ENCODE data around the gene DNAJC13.

The DNAJC13 gene

GRCh38 chr3:132486099-132486498 is 68.8 kb downstream of the DNAJC13 start:
- no peaks in the 10 kb centered on the region for H3K79me1 ChIP-seq (ENCODE audit: low read depth, low read length)
- H3K23ac ChIP-seq (ENCODE audit: low read depth, low read length, poor library complexity) = no peak overlapping the region
- no peak overlapping the region for H2BK5ac ChIP-seq (ENCODE audit: low read length)
- H3K27me3 ChIP-seq (ENCODE audit: control insufficient read depth in 3 of 3, insufficient read depth in 3 of 3, low read depth in 1 of 3, low read length in 3 of 3) = no peaks in the 10 kb centered on the region
- H3K4me1 ChIP-seq (ENCODE audit: control insufficient read depth in 2 of 2, insufficient read depth in 1 of 2, low read depth in 1 of 2, low read length in 2 of 2) = no peaks in the 10 kb centered on the region
- no peak overlapping the region for H4K91ac ChIP-seq (ENCODE audit: low read depth, low read length, poor library complexity)
- H2BK15ac ChIP-seq (ENCODE audit: low read length) = no peak overlapping the region
- no peak overlapping the region for H3K4me3 ChIP-seq (ENCODE audit: low read length in 2 of 2)
- H2BK120ac ChIP-seq (ENCODE audit: low read depth, low read length) = no peak overlapping the region
- H3K4me2 ChIP-seq (ENCODE audit: insufficient read depth, low read length, poor library complexity, severe bottlenecking) = no peak overlapping the region
- WGBS, 2 donors (ENCODE audit: extremely low coverage in 2 of 2, insufficient read length in 2 of 2, insufficient replicate concordance in 1 of 2) = no CpG with 5 or more reads among the region's 3 CpGs
- H2AK5ac ChIP-seq (ENCODE audit: low read depth, low read length) = no peak overlapping the region
- H3K4ac ChIP-seq (ENCODE audit: low read length) = no peak overlapping the region
- no peak overlapping the region for H3K27ac ChIP-seq (replicated peaks; ENCODE audit: low read length)
- H3K36me3 ChIP-seq (replicated peaks in 1 of 2; ENCODE audit: control insufficient read depth in 2 of 2, insufficient read depth in 2 of 2, low read length in 2 of 2) = peaks cover 12 to 97% of the 10 kb centered on the region in 2 donors
- no peak for DNase-seq (ENCODE audit: low spot score)
- H4K8ac ChIP-seq (ENCODE audit: low read depth, low read length) = no peak overlapping the region
- H3K9ac ChIP-seq (ENCODE audit: low read depth, low read length, poor library complexity) = no peak overlapping the region
- H3K14ac ChIP-seq (ENCODE audit: low read length) = no peak overlapping the region
- no peaks in the 10 kb centered on the region for H3K9me3 ChIP-seq (replicated peaks in 1 of 2; ENCODE audit: control insufficient read depth in 2 of 2, insufficient read depth in 1 of 2, low read depth in 1 of 2, low read length in 2 of 2)
- H2BK12ac ChIP-seq (ENCODE audit: low read length) = no peak overlapping the region
- H2AFZ ChIP-seq (ENCODE audit: low read length) = no peak overlapping the region
- no peak overlapping the region for H3K18ac ChIP-seq (ENCODE audit: low read length)

GRCh38 chr3:132488151-132488550 is 70.8 kb downstream of the DNAJC13 start:
- H4K91ac ChIP-seq (ENCODE audit: low read depth, low read length, poor library complexity) = no peak overlapping the region
- no peak overlapping the region for H2BK5ac ChIP-seq (ENCODE audit: low read length)
- no peak overlapping the region for H3K14ac ChIP-seq (ENCODE audit: low read length)
- no peak overlapping the region for H3K18ac ChIP-seq (ENCODE audit: low read length)
- DNase-seq (ENCODE audit: low spot score) = no peak
- no peaks in the 10 kb centered on the region for H3K79me1 ChIP-seq (ENCODE audit: low read depth, low read length)
- H3K36me3 ChIP-seq (replicated peaks in 1 of 2; ENCODE audit: control insufficient read depth in 2 of 2, insufficient read depth in 2 of 2, low read length in 2 of 2) = peaks cover 8 to 97% of the 10 kb centered on the region in 2 donors
- H3K9me3 ChIP-seq (replicated peaks in 1 of 2; ENCODE audit: control insufficient read depth in 2 of 2, insufficient read depth in 1 of 2, low read depth in 1 of 2, low read length in 2 of 2) = no peaks in the 10 kb centered on the region
- WGBS, 2 donors (ENCODE audit: extremely low coverage in 2 of 2, insufficient read length in 2 of 2, insufficient replicate concordance in 1 of 2) = no CpG with 5 or more reads among the region's 2 CpGs
- H3K9ac ChIP-seq (ENCODE audit: low read depth, low read length, poor library complexity) = no peak overlapping the region
- H2AK5ac ChIP-seq (ENCODE audit: low read depth, low read length) = no peak overlapping the region
- H2BK120ac ChIP-seq (ENCODE audit: low read depth, low read length) = no peak overlapping the region
- H3K4me3 ChIP-seq (ENCODE audit: low read length in 2 of 2) = no peak overlapping the region
- no peak overlapping the region for H2BK12ac ChIP-seq (ENCODE audit: low read length)
- no peak overlapping the region for H2AFZ ChIP-seq (ENCODE audit: low read length)
- no peak overlapping the region for H3K4ac ChIP-seq (ENCODE audit: low read length)
- H4K8ac ChIP-seq (ENCODE audit: low read depth, low read length) = no peak overlapping the region
- no peak overlapping the region for H3K4me2 ChIP-seq (ENCODE audit: insufficient read depth, low read length, poor library complexity, severe bottlenecking)
- no peaks in the 10 kb centered on the region for H3K27me3 ChIP-seq (ENCODE audit: control insufficient read depth in 3 of 3, insufficient read depth in 3 of 3, low read depth in 1 of 3, low read length in 3 of 3)
- H3K27ac ChIP-seq (replicated peaks; ENCODE audit: low read length) = no peak overlapping the region
- no peak overlapping the region for H2BK15ac ChIP-seq (ENCODE audit: low read length)
- no peak overlapping the region for H3K23ac ChIP-seq (ENCODE audit: low read depth, low read length, poor library complexity)
- H3K4me1 ChIP-seq (ENCODE audit: control insufficient read depth in 2 of 2, insufficient read depth in 1 of 2, low read depth in 1 of 2, low read length in 2 of 2) = no peaks in the 10 kb centered on the region

GRCh38 chr3:132499071-132499470 is 81.8 kb downstream of the DNAJC13 start:
- no peak overlapping the region for H2BK15ac ChIP-seq (ENCODE audit: low read length)
- no peak overlapping the region for H3K4me2 ChIP-seq (ENCODE audit: insufficient read depth, low read length, poor library complexity, severe bottlenecking)
- no peaks in the 10 kb centered on the region for H3K4me1 ChIP-seq (ENCODE audit: control insufficient read depth in 2 of 2, insufficient read depth in 1 of 2, low read depth in 1 of 2, low read length in 2 of 2)
- H2AK5ac ChIP-seq (ENCODE audit: low read depth, low read length) = no peak overlapping the region
- no peak overlapping the region for H3K23ac ChIP-seq (ENCODE audit: low read depth, low read length, poor library complexity)
- no peak overlapping the region for H2AFZ ChIP-seq (ENCODE audit: low read length)
- no peak overlapping the region for H3K14ac ChIP-seq (ENCODE audit: low read length)
- H3K4ac ChIP-seq (ENCODE audit: low read length) = no peak overlapping the region
- H3K27ac ChIP-seq (replicated peaks; ENCODE audit: low read length) = no peak overlapping the region
- H3K9ac ChIP-seq (ENCODE audit: low read depth, low read length, poor library complexity) = no peak overlapping the region
- no peak for DNase-seq (ENCODE audit: low spot score)
- no peak overlapping the region for H2BK120ac ChIP-seq (ENCODE audit: low read depth, low read length)
- no peak overlapping the region for H4K8ac ChIP-seq (ENCODE audit: low read depth, low read length)
- H4K91ac ChIP-seq (ENCODE audit: low read depth, low read length, poor library complexity) = no peak overlapping the region
- peaks cover 0 to 2% of the 10 kb centered on the region in 2 donors for H3K9me3 ChIP-seq (replicated peaks in 1 of 2; ENCODE audit: control insufficient read depth in 2 of 2, insufficient read depth in 1 of 2, low read depth in 1 of 2, low read length in 2 of 2)
- H3K27me3 ChIP-seq (ENCODE audit: control insufficient read depth in 3 of 3, insufficient read depth in 3 of 3, low read depth in 1 of 3, low read length in 3 of 3) = no peaks in the 10 kb centered on the region
- H3K18ac ChIP-seq (ENCODE audit: low read length) = no peak overlapping the region
- no peak overlapping the region for H3K4me3 ChIP-seq (ENCODE audit: low read length in 2 of 2)
- no peaks in the 10 kb centered on the region for H3K79me1 ChIP-seq (ENCODE audit: low read depth, low read length)
- peaks cover 17 to 99% of the 10 kb centered on the region in 2 donors for H3K36me3 ChIP-seq (replicated peaks in 1 of 2; ENCODE audit: control insufficient read depth in 2 of 2, insufficient read depth in 2 of 2, low read length in 2 of 2)
- no peak overlapping the region for H2BK5ac ChIP-seq (ENCODE audit: low read length)
- WGBS, 2 donors (ENCODE audit: extremely low coverage in 2 of 2, insufficient read length in 2 of 2, insufficient replicate concordance in 1 of 2) = no CpG with 5 or more reads among the region's 3 CpGs
- no peak overlapping the region for H2BK12ac ChIP-seq (ENCODE audit: low read length)

DNA sequence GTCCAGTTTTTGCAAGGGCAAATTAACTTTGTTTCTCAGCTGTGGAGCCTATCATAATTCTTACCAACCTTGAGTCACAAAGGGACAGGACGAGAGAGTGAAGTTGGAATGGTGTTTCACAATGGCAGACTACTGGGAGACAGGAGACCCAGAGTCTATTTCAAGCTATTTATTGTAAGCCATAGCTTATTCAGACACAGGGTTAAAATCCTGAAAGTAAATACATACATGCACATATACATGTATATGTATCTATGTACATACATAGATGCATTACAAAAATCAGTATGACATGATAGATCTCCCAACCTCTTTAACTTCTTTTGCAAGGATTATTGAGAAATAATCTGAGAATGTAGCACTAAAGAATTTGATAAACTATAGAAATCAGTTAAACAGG is 86.3 kb downstream of the DNAJC13 start:
- no peak for DNase-seq (ENCODE audit: low spot score)
- Histone ChIP-seq H2AFZ (ENCODE audit: low read length) (no peak overlapping the region), H2BK120ac (ENCODE audit: low read depth, low read length) (no peak overlapping the region), H3K4me3 (ENCODE audit: low read length in 2 of 2) (no peak overlapping the region), H2BK5ac (ENCODE audit: low read length) (no peak overlapping the region), H3K4ac (ENCODE audit: low read length) (no peak overlapping the region), H3K14ac (ENCODE audit: low read length) (no peak overlapping the region), H2AK5ac (ENCODE audit: low read depth, low read length) (no peak overlapping the region), H3K4me2 (ENCODE audit: insufficient read depth, low read length, poor library complexity, severe bottlenecking) (no peak overlapping the region), H3K18ac (ENCODE audit: low read length) (no peak overlapping the region), H3K4me1 (ENCODE audit: control insufficient read depth in 2 of 2, insufficient read depth in 1 of 2, low read depth in 1 of 2, low read length in 2 of 2) (no peaks in the 10 kb centered on the region), H2BK15ac (ENCODE audit: low read length) (no peak overlapping the region), H4K8ac (ENCODE audit: low read depth, low read length) (no peak overlapping the region), H3K27me3 (ENCODE audit: control insufficient read depth in 3 of 3, insufficient read depth in 3 of 3, low read depth in 1 of 3, low read length in 3 of 3) (no peaks in the 10 kb centered on the region), H3K27ac (replicated peaks; ENCODE audit: low read length) (no peak overlapping the region), H2BK12ac (ENCODE audit: low read length) (no peak overlapping the region), H3K79me1 (ENCODE audit: low read depth, low read length) (no peaks in the 10 kb centered on the region), H3K9me3 (replicated peaks in 1 of 2; ENCODE audit: control insufficient read depth in 2 of 2, insufficient read depth in 1 of 2, low read depth in 1 of 2, low read length in 2 of 2) (no peaks in the 10 kb centered on the region), H3K9ac (ENCODE audit: low read depth, low read length, poor library complexity) (no peak overlapping the region), H4K91ac (ENCODE audit: low read depth, low read length, poor library complexity) (no peak overlapping the region), H3K36me3 (replicated peaks in 1 of 2; ENCODE audit: control insufficient read depth in 2 of 2, insufficient read depth in 2 of 2, low read length in 2 of 2) (peaks cover 18 to 98% of the 10 kb centered on the region in 2 donors), H3K23ac (ENCODE audit: low read depth, low read length, poor library complexity) (no peak overlapping the region)
- no CpG with 5 or more reads among the region's 1 CpG for WGBS, 2 donors (ENCODE audit: extremely low coverage in 2 of 2, insufficient read length in 2 of 2, insufficient replicate concordance in 1 of 2)

All from neuronal stem cell (in vitro differentiated cells).